OCI-LY3 (cell line): Measurements from ENCODE around the gene F13A1.
A peak's percentile ranks its signal among the peaks of the same experiment; 100 is the strongest.

Experiments
- H2AFZ ChIP-seq: fragments of 200-600, 300-600 bp; shearing (Covaris generic); 2 replicates; pipeline ENCODE4 v1.6.0; 2014; ENCODE audit warnings: antibody characterized with exemption, low read depth, low read length
- H3K27ac ChIP-seq: fragments of 200-600, 300-600 bp; sonication (generic); 2 replicates; pipeline ENCODE4 v1.5.1; 2014; ENCODE audit warnings: mild to moderate bottlenecking, low read length, moderate library complexity, mixed read lengths
- H3K27me3 ChIP-seq: fragments of 200-600, 300-600 bp; sonication (generic); 2 replicates; pipeline ENCODE4 v1.6.1; 2014; ENCODE audit warnings: low read depth, low read length, mixed read lengths
- H3K36me3 ChIP-seq: fragments of 200-600, 300-600 bp; sonication (generic); replicated peaks from 2 replicates; pipeline ENCODE3; 2014; ENCODE audit warnings: low read depth, low read length, mixed read lengths
- H3K4me1 ChIP-seq: fragments of 300-600, 200-600 bp; sonication (generic); 2 replicates; pipeline ENCODE4 v1.6.1; 2014; ENCODE audit warnings: low read length, mixed read lengths
- H3K4me2 ChIP-seq: fragments of 200-600, 300-600 bp; sonication (generic); 2 replicates; pipeline ENCODE4 v1.6.1; 2014; ENCODE audit warnings: low read length, mixed read lengths
- H3K4me3 ChIP-seq: fragments of 300-600, 200-600 bp; sonication (generic); 2 replicates; pipeline ENCODE4 v1.5.1; 2014; ENCODE audit warnings: antibody characterized with exemption, mild to moderate bottlenecking, low read length, moderate library complexity
- H3K79me2 ChIP-seq: fragments of 300-600, 200-600 bp; shearing (Covaris generic); 2 replicates; pipeline ENCODE4 v1.6.1; 2014; ENCODE audit warnings: mild to moderate bottlenecking, low read length, mixed read lengths
- H3K9ac ChIP-seq: fragments of 300-600, 200-600 bp; shearing (Covaris generic); 2 replicates; pipeline ENCODE4 v1.6.0; 2014; ENCODE audit warnings: mild to moderate bottlenecking, low read length, moderate library complexity
- H3K9me3 ChIP-seq: fragments of 200-600, 300-600 bp; shearing (Covaris generic); 2 replicates; pipeline ENCODE4 v1.6.1; 2014; ENCODE audit warnings: low read length, mixed read lengths; ENCODE audit not compliant: insufficient read depth
- H4K20me1 ChIP-seq: fragments of 200-600, 300-600 bp; sonication (generic); 2 replicates; pipeline ENCODE4 v1.6.1; 2016; ENCODE audit warnings: low read length, mixed read lengths; ENCODE audit not compliant: insufficient read depth
- EZH2phosphoT487 ChIP-seq: fragments of 200-600 bp; shearing (Covaris generic); IDR thresholded peaks from 2 replicates; pipeline ENCODE4 v1.6.1; 2018; ENCODE audit warnings: antibody characterized with exemption, mixed run types, low read depth
- TF ChIP-seq, protein P1 (sequence below): fragments of 200-600, 300-600 bp; sonication (generic); IDR thresholded peaks from 2 replicates; pipeline ENCODE4 v1.5.1; 2014; ENCODE audit warnings: antibody characterized with exemption, low read length, low read depth

Gene F13A1

DNA sequence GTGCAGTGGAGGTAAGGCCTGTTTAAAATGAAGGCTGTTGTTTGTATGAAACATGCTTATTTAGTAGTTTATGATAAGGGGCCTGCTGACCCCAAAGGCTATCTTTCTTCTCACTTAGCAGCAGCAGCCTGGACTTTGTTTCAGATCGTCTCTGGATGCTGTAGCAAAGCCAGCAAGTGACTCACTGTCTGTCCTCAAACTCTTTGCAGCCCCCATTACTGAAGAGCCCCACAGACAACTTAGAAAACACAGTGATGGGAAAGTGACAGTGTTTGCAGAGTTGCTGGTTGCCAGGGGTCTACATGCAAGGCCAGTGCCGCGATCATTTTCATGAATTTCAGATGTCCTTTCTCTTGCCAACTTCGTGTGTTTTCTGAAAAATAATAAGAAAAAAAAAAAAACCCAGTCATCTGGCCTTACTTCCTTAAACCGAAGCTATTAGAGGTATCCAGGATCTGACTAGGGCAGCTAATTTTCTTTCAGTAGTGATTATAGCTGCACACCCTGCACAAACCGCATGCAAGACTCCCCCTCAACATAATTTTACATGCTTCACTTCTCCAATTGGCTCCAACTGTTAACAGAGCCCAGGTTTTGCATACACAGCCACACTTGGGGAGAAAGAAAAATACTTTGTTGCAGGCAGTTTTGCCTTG, 11.6 kb upstream of the F13A1 start:
- no peaks in the 10 kb centered on the region for H4K20me1 ChIP-seq
- peak overlapping the region; percentile 62 for H3K9ac ChIP-seq
- H3K4me3 ChIP-seq = peak overlapping the region; percentile 55
- H2AFZ ChIP-seq = no peak overlapping the region
- H3K4me2 ChIP-seq = peak overlapping the region; percentile 71
- no peaks in the 10 kb centered on the region for H3K9me3 ChIP-seq
- H3K36me3 ChIP-seq = no peaks in the 10 kb centered on the region
- H3K27ac ChIP-seq = peak overlapping the region; percentile 88
- H3K4me1 ChIP-seq = peaks cover 33% of the 10 kb centered on the region
- no peaks in the 10 kb centered on the region for H3K27me3 ChIP-seq
- H3K79me2 ChIP-seq = no peaks in the 10 kb centered on the region
- no peak for TF ChIP-seq EZH2phosphoT487
- TF ChIP-seq, protein P1, sequence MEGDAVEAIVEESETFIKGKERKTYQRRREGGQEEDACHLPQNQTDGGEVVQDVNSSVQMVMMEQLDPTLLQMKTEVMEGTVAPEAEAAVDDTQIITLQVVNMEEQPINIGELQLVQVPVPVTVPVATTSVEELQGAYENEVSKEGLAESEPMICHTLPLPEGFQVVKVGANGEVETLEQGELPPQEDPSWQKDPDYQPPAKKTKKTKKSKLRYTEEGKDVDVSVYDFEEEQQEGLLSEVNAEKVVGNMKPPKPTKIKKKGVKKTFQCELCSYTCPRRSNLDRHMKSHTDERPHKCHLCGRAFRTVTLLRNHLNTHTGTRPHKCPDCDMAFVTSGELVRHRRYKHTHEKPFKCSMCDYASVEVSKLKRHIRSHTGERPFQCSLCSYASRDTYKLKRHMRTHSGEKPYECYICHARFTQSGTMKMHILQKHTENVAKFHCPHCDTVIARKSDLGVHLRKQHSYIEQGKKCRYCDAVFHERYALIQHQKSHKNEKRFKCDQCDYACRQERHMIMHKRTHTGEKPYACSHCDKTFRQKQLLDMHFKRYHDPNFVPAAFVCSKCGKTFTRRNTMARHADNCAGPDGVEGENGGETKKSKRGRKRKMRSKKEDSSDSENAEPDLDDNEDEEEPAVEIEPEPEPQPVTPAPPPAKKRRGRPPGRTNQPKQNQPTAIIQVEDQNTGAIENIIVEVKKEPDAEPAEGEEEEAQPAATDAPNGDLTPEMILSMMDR = no peak

DNA sequence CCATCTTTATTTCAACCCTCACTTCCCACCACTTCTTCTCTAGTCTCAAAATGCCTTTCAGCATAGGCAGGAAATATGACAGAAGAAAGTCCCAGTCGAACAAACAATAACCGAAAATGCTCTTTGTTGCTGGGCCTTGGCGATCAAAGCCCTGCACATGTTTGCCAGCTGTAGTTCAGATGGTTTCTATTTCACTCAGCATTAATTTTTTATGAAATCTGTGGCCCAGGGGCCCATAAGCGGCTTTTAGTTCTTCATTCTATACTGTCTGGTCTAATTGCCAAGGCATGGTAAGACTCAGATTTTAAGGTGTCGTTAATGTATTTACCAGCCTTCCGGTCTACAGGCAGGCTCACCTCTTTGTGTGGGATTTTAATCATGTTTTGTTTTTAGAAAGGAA, 10.9 kb upstream of the F13A1 start:
- H3K9ac ChIP-seq = peak overlapping the region; percentile 62

DNA sequence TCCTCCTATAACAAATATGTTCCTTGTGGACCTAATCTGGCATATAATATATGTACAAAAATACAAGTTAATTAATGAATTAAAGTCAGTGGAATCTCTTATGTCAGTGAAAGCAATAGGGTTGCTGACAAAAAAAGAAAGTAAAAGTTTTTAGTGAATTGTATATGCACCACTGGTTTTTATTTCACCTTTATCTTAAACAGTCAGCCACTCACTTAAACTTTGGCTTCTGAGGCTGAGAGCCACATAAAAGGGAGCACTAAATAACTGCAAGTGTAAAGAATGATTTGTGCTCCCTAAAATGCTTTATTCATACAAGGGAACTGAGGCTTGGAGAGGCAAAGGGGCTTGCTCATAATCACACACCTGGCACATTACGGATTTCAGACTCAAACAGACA, 9.9 kb upstream of the F13A1 start:
- Histone ChIP-seq H3K9me3 (no peaks in the 10 kb centered on the region), H3K27ac (peak overlapping the region; percentile 88), H3K4me2 (peak overlapping the region; percentile 71), H3K27me3 (no peaks in the 10 kb centered on the region), H3K4me1 (peaks cover 33% of the 10 kb centered on the region), H3K79me2 (no peaks in the 10 kb centered on the region), H3K36me3 (no peaks in the 10 kb centered on the region), H2AFZ (no peak overlapping the region), H3K4me3 (peak overlapping the region; percentile 55), H4K20me1 (no peaks in the 10 kb centered on the region), H3K9ac (peak overlapping the region; percentile 62; the same call in 1 of the 2 replicates)
- TF ChIP-seq EZH2phosphoT487 = no peak
- TF ChIP-seq, protein P1 = no peak

More for the DNA sequence above, 10.9 kb upstream of the F13A1 start:
- Histone ChIP-seq H3K4me3 (peak overlapping the region; percentile 55), H3K9me3 (no peaks in the 10 kb centered on the region), H3K4me1 (peaks cover 33% of the 10 kb centered on the region), H2AFZ (no peak overlapping the region; the same call in 1 of the 2 replicates), H3K79me2 (no peaks in the 10 kb centered on the region), H4K20me1 (no peaks in the 10 kb centered on the region), H3K36me3 (no peaks in the 10 kb centered on the region), H3K27ac (peak overlapping the region; percentile 88), H3K27me3 (no peaks in the 10 kb centered on the region), H3K4me2 (peak overlapping the region; percentile 71)
- TF ChIP-seq, protein P1 = no peak
- TF ChIP-seq EZH2phosphoT487 = no peak

DNA sequence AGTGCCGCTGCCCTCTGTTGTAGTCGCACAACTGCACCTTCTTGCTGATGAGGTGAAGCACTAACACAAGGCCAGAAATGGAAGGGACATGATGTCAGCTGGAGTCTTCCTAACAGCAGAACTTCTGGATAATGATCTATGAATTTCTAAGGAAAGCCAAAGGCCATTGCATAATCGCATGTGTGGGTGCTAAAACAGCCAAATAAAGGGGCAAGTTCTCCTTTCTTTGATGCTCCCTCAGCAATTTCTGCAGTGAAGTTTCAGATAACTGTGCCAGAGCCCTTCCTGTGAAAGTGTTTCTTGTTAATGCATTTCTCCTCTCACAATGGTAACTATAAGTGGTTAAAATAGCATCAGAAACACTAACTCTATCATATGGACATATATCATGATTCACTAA, 8.0 kb upstream of the F13A1 start:
- Histone ChIP-seq H3K27ac (no peak overlapping the region), H3K27me3 (no peaks in the 10 kb centered on the region), H3K36me3 (no peaks in the 10 kb centered on the region), H3K9ac (no peak overlapping the region), H2AFZ (no peak overlapping the region), H3K4me1 (peaks cover 32% of the 10 kb centered on the region), H3K4me2 (no peak overlapping the region), H3K79me2 (no peaks in the 10 kb centered on the region), H4K20me1 (no peaks in the 10 kb centered on the region), H3K9me3 (no peaks in the 10 kb centered on the region), H3K4me3 (no peak overlapping the region)
- TF ChIP-seq EZH2phosphoT487 = no peak
- TF ChIP-seq, protein P1 = no peak
